HEK293 (cell line): ENCODE measurements around the gene INF2.
A peak's percentile ranks its signal among the peaks of the same experiment; 100 is the strongest.

ENCODE experiments used
- GLI2 ChIP-seq: fragments of 450-650 bp; formaldehyde crosslinking; IDR thresholded peaks from 2 replicates; pipeline ENCODE4; 2017; ENCODE audit warnings: missing biosample characterization, missing genetic modification characterization, low read depth, borderline replicate concordance
- OSR2 ChIP-seq: fragments of 450-650 bp; formaldehyde crosslinking; IDR thresholded peaks from 2 replicates; pipeline ENCODE4 v1.5.1; 2016; ENCODE audit warnings: missing biosample characterization, missing genetic modification characterization
- SCRT2 ChIP-seq: fragments of 450-650 bp; formaldehyde crosslinking; IDR thresholded peaks from 2 replicates; pipeline ENCODE4 v1.5.1; 2016; ENCODE audit warnings: missing biosample characterization, missing genetic modification characterization
- SETDB1 ChIP-seq: IDR thresholded peaks from one replicate; pipeline ENCODE4 v1.6.1; 2017; ENCODE audit warnings: mild to moderate bottlenecking, low read length, moderate library complexity, mixed read lengths; ENCODE audit not compliant: insufficient read length
- SP3 ChIP-seq: fragments of 450-650 bp; formaldehyde crosslinking; IDR thresholded peaks from 2 replicates; pipeline ENCODE4 v1.5.1; 2016; ENCODE audit warnings: missing biosample characterization, missing genetic modification characterization
- ZBTB20 ChIP-seq: fragments of 450-650 bp; formaldehyde crosslinking; IDR thresholded peaks from 2 replicates; pipeline ENCODE4 v1.5.1; 2016; ENCODE audit warnings: missing biosample characterization, missing genetic modification characterization
- ZNF10 ChIP-seq: fragments of 450-650 bp; formaldehyde crosslinking; IDR thresholded peaks from 2 replicates; pipeline ENCODE4 v1.5.1; 2017; ENCODE audit warnings: missing biosample characterization, missing genetic modification characterization
- ZNF132 ChIP-seq: fragments of 450-650 bp; formaldehyde crosslinking; IDR thresholded peaks from 2 replicates; pipeline ENCODE4 v1.5.1; 2017; ENCODE audit warnings: missing biosample characterization, missing genetic modification characterization, borderline replicate concordance
- ZNF2 ChIP-seq: fragments of 450-650 bp; formaldehyde crosslinking; IDR thresholded peaks from 2 replicates; pipeline ENCODE4 v1.5.1; 2016; ENCODE audit warnings: missing biosample characterization, missing genetic modification characterization
- ZNF274 ChIP-seq, 2 experiments: fragments of 200-500 bp in 1 of 2; fragments of 450-650 bp in 1 of 2; sonication (Bioruptor generic) in 1 of 2; formaldehyde crosslinking in 1 of 2; IDR thresholded peaks; 2 replicates each; pipeline versions ENCODE4 v1.5.1 to v1.6.1; 2014 to 2016; ENCODE audit warnings: borderline replicate concordance in 1 of 2, inconsistent platforms in 1 of 2, low read length in 1 of 2, missing biosample characterization in 1 of 2, missing genetic modification characterization in 1 of 2
- ZNF426 ChIP-seq: fragments of 450-650 bp; formaldehyde crosslinking; IDR thresholded peaks from 2 replicates; pipeline ENCODE4 v1.5.1; 2017; ENCODE audit warnings: missing biosample characterization, missing genetic modification characterization, mild to moderate bottlenecking, inconsistent platforms, moderate library complexity
- ZNF521 ChIP-seq: fragments of 450-650 bp; formaldehyde crosslinking; IDR thresholded peaks from 2 replicates; pipeline ENCODE4 v1.5.1; 2017; ENCODE audit warnings: missing biosample characterization, mild to moderate bottlenecking, missing genetic modification characterization
- ZNF555 ChIP-seq: fragments of 450-650 bp; formaldehyde crosslinking; conservative IDR thresholded peaks from 2 replicates; pipeline ENCODE4 v1.5.1; 2017; ENCODE audit warnings: missing biosample characterization, mild to moderate bottlenecking, missing genetic modification characterization, inconsistent platforms
- ZNF561 ChIP-seq: fragments of 450-650 bp; IDR thresholded peaks from 2 replicates; pipeline ENCODE4 v1.5.1; 2018; ENCODE audit warnings: missing biosample characterization, missing genetic modification characterization, borderline replicate concordance
- ZNF596 ChIP-seq: fragments of 450-650 bp; IDR thresholded peaks from 2 replicates; pipeline ENCODE4 v1.5.0; 2018; ENCODE audit warnings: missing biosample characterization, mild to moderate bottlenecking, missing genetic modification characterization, moderate library complexity
- ZNF623 ChIP-seq: fragments of 450-650 bp; formaldehyde crosslinking; IDR thresholded peaks from 2 replicates; pipeline ENCODE4 v1.5.1; 2016; ENCODE audit warnings: missing biosample characterization, missing genetic modification characterization
- ZNF701 ChIP-seq: fragments of 450-650 bp; formaldehyde crosslinking; IDR thresholded peaks from 2 replicates; pipeline ENCODE4 v1.5.1; 2016; ENCODE audit warnings: missing biosample characterization, missing genetic modification characterization
- ZNF747 ChIP-seq: fragments of 450-650 bp; formaldehyde crosslinking; IDR thresholded peaks from 2 replicates; pipeline ENCODE4 v1.5.1; 2016; ENCODE audit warnings: missing biosample characterization, missing genetic modification characterization
- ZNF76 ChIP-seq: fragments of 450-650 bp; formaldehyde crosslinking; IDR thresholded peaks from 2 replicates; pipeline ENCODE4; 2016; ENCODE audit warnings: low read depth, missing biosample characterization, missing genetic modification characterization, borderline replicate concordance
- ZNF830 ChIP-seq: fragments of 450-650 bp; IDR thresholded peaks from 2 replicates; pipeline ENCODE4 v1.5.0; 2018; ENCODE audit warnings: missing biosample characterization, missing genetic modification characterization, low read depth, mild to moderate bottlenecking, moderate library complexity
- TF ChIP-seq, protein P1 (sequence below): fragments of 450-650 bp; formaldehyde crosslinking; IDR thresholded peaks from 2 replicates; pipeline ENCODE4 v1.5.0; 2017; ENCODE audit warnings: missing biosample characterization, missing genetic modification characterization, borderline replicate concordance
- TF ChIP-seq, protein P2 (sequence below): fragments of 450-650 bp; formaldehyde crosslinking; IDR thresholded peaks from 2 replicates; pipeline ENCODE4 v1.5.1; 2016; ENCODE audit warnings: missing biosample characterization, missing genetic modification characterization, borderline replicate concordance
- TF ChIP-seq, protein P3 (sequence below): fragments of 450-650 bp; formaldehyde crosslinking; IDR thresholded peaks from 2 replicates; pipeline ENCODE4 v1.5.1; 2016; ENCODE audit warnings: missing biosample characterization, missing genetic modification characterization
- TF ChIP-seq, protein P4 (sequence below): fragments of 450-650 bp; formaldehyde crosslinking; IDR thresholded peaks from 2 replicates; pipeline ENCODE4 v1.5.1; 2016; ENCODE audit warnings: missing biosample characterization, missing genetic modification characterization
- TF ChIP-seq, protein P5 (sequence below): fragments of 450-650 bp; formaldehyde crosslinking; IDR thresholded peaks from 2 replicates; pipeline ENCODE4 v1.5.1; 2017; ENCODE audit warnings: missing biosample characterization, missing genetic modification characterization

The INF2 gene

GRCh38 chr14:104639885-104640548, 49.4 kb upstream of the INF2 start (continued):
- TF ChIP-seq, protein P1, sequence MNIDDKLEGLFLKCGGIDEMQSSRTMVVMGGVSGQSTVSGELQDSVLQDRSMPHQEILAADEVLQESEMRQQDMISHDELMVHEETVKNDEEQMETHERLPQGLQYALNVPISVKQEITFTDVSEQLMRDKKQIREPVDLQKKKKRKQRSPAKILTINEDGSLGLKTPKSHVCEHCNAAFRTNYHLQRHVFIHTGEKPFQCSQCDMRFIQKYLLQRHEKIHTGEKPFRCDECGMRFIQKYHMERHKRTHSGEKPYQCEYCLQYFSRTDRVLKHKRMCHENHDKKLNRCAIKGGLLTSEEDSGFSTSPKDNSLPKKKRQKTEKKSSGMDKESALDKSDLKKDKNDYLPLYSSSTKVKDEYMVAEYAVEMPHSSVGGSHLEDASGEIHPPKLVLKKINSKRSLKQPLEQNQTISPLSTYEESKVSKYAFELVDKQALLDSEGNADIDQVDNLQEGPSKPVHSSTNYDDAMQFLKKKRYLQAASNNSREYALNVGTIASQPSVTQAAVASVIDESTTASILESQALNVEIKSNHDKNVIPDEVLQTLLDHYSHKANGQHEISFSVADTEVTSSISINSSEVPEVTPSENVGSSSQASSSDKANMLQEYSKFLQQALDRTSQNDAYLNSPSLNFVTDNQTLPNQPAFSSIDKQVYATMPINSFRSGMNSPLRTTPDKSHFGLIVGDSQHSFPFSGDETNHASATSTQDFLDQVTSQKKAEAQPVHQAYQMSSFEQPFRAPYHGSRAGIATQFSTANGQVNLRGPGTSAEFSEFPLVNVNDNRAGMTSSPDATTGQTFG: no peak
- TF ChIP-seq ZNF76 (tag by site-specific recombination): peak; percentile 89
- TF ChIP-seq ZNF830 (tag by site-specific recombination): no peak
- no peak for TF ChIP-seq ZBTB20 (tag by site-specific recombination)
- TF ChIP-seq OSR2 (tag by site-specific recombination): no peak
- TF ChIP-seq ZNF555: no peak
- TF ChIP-seq ZNF10 (tag by site-specific recombination): no peak
- TF ChIP-seq ZNF561 (tag by site-specific recombination): no peak
- no peak for TF ChIP-seq ZNF274 (IDR thresholded peaks at IDR 0.05; ENCODE audit: low read length)
- TF ChIP-seq ZNF274 (tag by site-specific recombination; IDR thresholded peaks at IDR 0.05; ENCODE audit: borderline replicate concordance): no peak
- TF ChIP-seq ZNF426 (tag by site-specific recombination): no peak
- TF ChIP-seq GLI2: no peak
- no peak for TF ChIP-seq SP3 (tag by site-specific recombination)
- TF ChIP-seq, protein P2, sequence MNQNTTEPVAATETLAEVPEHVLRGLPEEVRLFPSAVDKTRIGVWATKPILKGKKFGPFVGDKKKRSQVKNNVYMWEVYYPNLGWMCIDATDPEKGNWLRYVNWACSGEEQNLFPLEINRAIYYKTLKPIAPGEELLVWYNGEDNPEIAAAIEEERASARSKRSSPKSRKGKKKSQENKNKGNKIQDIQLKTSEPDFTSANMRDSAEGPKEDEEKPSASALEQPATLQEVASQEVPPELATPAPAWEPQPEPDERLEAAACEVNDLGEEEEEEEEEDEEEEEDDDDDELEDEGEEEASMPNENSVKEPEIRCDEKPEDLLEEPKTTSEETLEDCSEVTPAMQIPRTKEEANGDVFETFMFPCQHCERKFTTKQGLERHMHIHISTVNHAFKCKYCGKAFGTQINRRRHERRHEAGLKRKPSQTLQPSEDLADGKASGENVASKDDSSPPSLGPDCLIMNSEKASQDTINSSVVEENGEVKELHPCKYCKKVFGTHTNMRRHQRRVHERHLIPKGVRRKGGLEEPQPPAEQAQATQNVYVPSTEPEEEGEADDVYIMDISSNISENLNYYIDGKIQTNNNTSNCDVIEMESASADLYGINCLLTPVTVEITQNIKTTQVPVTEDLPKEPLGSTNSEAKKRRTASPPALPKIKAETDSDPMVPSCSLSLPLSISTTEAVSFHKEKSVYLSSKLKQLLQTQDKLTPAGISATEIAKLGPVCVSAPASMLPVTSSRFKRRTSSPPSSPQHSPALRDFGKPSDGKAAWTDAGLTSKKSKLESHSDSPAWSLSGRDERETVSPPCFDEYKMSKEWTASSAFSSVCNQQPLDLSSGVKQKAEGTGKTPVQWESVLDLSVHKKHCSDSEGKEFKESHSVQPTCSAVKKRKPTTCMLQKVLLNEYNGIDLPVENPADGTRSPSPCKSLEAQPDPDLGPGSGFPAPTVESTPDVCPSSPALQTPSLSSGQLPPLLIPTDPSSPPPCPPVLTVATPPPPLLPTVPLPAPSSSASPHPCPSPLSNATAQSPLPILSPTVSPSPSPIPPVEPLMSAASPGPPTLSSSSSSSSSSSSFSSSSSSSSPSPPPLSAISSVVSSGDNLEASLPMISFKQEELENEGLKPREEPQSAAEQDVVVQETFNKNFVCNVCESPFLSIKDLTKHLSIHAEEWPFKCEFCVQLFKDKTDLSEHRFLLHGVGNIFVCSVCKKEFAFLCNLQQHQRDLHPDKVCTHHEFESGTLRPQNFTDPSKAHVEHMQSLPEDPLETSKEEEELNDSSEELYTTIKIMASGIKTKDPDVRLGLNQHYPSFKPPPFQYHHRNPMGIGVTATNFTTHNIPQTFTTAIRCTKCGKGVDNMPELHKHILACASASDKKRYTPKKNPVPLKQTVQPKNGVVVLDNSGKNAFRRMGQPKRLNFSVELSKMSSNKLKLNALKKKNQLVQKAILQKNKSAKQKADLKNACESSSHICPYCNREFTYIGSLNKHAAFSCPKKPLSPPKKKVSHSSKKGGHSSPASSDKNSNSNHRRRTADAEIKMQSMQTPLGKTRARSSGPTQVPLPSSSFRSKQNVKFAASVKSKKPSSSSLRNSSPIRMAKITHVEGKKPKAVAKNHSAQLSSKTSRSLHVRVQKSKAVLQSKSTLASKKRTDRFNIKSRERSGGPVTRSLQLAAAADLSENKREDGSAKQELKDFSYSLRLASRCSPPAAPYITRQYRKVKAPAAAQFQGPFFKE (tag by site-specific recombination): no peak
- TF ChIP-seq, protein P3, sequence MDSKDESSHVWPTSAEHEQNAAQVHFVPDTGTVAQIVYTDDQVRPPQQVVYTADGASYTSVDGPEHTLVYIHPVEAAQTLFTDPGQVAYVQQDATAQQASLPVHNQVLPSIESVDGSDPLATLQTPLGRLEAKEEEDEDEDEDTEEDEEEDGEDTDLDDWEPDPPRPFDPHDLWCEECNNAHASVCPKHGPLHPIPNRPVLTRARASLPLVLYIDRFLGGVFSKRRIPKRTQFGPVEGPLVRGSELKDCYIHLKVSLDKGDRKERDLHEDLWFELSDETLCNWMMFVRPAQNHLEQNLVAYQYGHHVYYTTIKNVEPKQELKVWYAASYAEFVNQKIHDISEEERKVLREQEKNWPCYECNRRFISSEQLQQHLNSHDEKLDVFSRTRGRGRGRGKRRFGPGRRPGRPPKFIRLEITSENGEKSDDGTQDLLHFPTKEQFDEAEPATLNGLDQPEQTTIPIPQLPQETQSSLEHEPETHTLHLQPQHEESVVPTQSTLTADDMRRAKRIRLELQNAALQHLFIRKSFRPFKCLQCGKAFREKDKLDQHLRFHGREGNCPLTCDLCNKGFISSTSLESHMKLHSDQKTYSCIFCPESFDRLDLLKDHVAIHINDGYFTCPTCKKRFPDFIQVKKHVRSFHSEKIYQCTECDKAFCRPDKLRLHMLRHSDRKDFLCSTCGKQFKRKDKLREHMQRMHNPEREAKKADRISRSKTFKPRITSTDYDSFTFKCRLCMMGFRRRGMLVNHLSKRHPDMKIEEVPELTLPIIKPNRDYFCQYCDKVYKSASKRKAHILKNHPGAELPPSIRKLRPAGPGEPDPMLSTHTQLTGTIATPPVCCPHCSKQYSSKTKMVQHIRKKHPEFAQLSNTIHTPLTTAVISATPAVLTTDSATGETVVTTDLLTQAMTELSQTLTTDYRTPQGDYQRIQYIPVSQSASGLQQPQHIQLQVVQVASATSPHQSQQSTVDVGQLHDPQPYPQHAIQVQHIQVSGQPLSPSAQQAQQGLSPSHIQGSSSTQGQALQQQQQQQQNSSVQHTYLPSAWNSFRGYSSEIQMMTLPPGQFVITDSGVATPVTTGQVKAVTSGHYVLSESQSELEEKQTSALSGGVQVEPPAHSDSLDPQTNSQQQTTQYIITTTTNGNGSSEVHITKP (tag by site-specific recombination): 0 out of 2 replicates have a peak, but pooled peaks have one; percentile 19
- TF ChIP-seq ZNF623: no peak
- TF ChIP-seq ZNF596 (tag by site-specific recombination): no peak
- no peak for TF ChIP-seq ZNF747 (tag by site-specific recombination)
- no peak for TF ChIP-seq SETDB1
- TF ChIP-seq SCRT2 (tag by site-specific recombination): no peak
- TF ChIP-seq, protein P4, sequence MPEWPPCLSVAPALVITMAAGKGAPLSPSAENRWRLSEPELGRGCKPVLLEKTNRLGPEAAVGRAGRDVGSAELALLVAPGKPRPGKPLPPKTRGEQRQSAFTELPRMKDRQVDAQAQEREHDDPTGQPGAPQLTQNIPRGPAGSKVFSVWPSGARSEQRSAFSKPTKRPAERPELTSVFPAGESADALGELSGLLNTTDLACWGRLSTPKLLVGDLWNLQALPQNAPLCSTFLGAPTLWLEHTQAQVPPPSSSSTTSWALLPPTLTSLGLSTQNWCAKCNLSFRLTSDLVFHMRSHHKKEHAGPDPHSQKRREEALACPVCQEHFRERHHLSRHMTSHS: no peak
- no peak for TF ChIP-seq ZNF132 (tag by site-specific recombination)
- peak; percentile 59; the same call in 1 of the 2 replicates for TF ChIP-seq ZNF2 (tag by site-specific recombination)
- TF ChIP-seq, protein P5, sequence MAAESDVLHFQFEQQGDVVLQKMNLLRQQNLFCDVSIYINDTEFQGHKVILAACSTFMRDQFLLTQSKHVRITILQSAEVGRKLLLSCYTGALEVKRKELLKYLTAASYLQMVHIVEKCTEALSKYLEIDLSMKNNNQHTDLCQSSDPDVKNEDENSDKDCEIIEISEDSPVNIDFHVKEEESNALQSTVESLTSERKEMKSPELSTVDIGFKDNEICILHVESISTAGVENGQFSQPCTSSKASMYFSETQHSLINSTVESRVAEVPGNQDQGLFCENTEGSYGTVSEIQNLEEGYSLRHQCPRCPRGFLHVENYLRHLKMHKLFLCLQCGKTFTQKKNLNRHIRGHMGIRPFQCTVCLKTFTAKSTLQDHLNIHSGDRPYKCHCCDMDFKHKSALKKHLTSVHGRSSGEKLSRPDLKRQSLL: no peak
- no peak for TF ChIP-seq ZNF521 (tag by site-specific recombination)
- TF ChIP-seq ZNF701 (tag by site-specific recombination): no peak
